PC-3 (cell line): ENCODE data around the gene SFXN1.

Experiments used
- EZH2 ChIP-seq: fragments of 300-600 bp; sonication (generic); IDR thresholded peaks from one replicate; pipeline ENCODE4 v1.6.1; 2017; ENCODE audit warnings: antibody characterized with exemption, mild to moderate bottlenecking, low read length; ENCODE audit not compliant: unreplicated experiment
- EZH2phosphoT487 ChIP-seq: fragments of 300-600 bp; sonication (generic); IDR thresholded peaks from 2 replicates; pipeline ENCODE4 v1.6.1; 2018; ENCODE audit warnings: mild to moderate bottlenecking, antibody characterized with exemption, low read length, borderline replicate concordance
- TF ChIP-seq, protein P1 (sequence below): fragments of 300-600 bp; sonication (generic); conservative IDR thresholded peaks from 2 replicates; pipeline ENCODE4 v1.5.1; 2017; ENCODE audit warnings: antibody characterized with exemption, low read depth, mild to moderate bottlenecking, low read length

DNA sequence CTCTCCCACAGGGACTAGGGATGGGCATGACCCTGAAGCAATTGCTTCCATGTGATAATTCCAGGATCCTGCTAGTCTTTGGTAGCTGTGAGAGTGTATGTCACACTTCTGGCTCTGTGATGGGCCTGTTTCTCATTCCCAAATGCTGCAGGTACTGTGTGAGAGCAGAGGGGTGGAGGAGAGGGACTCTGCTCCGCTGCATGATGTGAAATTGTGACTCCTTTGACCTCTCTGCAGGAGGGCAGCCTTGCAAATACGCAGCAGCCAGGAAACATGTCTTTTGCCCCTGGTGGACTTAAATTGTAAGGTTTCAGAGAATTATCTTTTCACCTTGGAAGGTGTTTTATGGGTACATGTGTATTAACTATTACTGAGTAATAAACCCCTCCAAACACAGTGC is 61.6 kb downstream of the SFXN1 start:
- TF ChIP-seq, protein P1, sequence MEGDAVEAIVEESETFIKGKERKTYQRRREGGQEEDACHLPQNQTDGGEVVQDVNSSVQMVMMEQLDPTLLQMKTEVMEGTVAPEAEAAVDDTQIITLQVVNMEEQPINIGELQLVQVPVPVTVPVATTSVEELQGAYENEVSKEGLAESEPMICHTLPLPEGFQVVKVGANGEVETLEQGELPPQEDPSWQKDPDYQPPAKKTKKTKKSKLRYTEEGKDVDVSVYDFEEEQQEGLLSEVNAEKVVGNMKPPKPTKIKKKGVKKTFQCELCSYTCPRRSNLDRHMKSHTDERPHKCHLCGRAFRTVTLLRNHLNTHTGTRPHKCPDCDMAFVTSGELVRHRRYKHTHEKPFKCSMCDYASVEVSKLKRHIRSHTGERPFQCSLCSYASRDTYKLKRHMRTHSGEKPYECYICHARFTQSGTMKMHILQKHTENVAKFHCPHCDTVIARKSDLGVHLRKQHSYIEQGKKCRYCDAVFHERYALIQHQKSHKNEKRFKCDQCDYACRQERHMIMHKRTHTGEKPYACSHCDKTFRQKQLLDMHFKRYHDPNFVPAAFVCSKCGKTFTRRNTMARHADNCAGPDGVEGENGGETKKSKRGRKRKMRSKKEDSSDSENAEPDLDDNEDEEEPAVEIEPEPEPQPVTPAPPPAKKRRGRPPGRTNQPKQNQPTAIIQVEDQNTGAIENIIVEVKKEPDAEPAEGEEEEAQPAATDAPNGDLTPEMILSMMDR: no peak
- TF ChIP-seq EZH2: no peak
- no peak for TF ChIP-seq EZH2phosphoT487
